GM23338 (cell line): ENCODE measurements around the gene CNTN5. TPM values are rescaled to one million over a fixed set of nuclear protein-coding genes. Genes with fewer than 3 reads are reported as not detected.

Source experiments
- ATAC-seq: fragments of 200-7000 bp; cut with Tn5 transposase; 3 replicates; pipeline ENCODE4 v1.9.1; 2020
- DNase-seq: peaks from one replicate; pipeline ENCODE4 v3.0.0-alpha.2; 2015; ENCODE audit warnings: low spot score
- H2AFZ ChIP-seq: fragments of 200-600 bp; sonication (generic); 2 replicates; pipeline ENCODE4 v1.8.0; 2016; ENCODE audit warnings: antibody characterized with exemption, mild to moderate bottlenecking, moderate library complexity
- H3F3A ChIP-seq: fragments of 200-600 bp; sonication (generic); replicated peaks from 2 replicates; pipeline ENCODE4 v1.8.0; 2017; ENCODE audit warnings: antibody characterized with exemption, mixed run types, low read depth
- H3K27ac ChIP-seq: fragments of 200-600 bp; sonication (generic); 2 replicates; pipeline ENCODE4 v1.6.1; 2016; ENCODE audit warnings: low read depth
- H3K27me3 ChIP-seq: fragments of 200-600 bp; sonication (generic); 2 replicates; pipeline ENCODE4 v1.8.0; 2016; ENCODE audit warnings: mild to moderate bottlenecking, mixed run types, moderate library complexity; ENCODE audit not compliant: insufficient read depth
- H3K36me3 ChIP-seq: fragments of 200-600 bp; sonication (generic); 2 replicates; pipeline ENCODE4 v1.8.0; 2016; ENCODE audit warnings: mild to moderate bottlenecking; ENCODE audit not compliant: insufficient read depth
- H3K4me1 ChIP-seq: fragments of 200-600 bp; sonication (generic); 2 replicates; pipeline ENCODE4 v1.8.0; 2016; ENCODE audit warnings: mild to moderate bottlenecking, moderate library complexity; ENCODE audit not compliant: insufficient read depth
- H3K4me2 ChIP-seq: fragments of 200-600 bp; sonication (generic); 2 replicates; pipeline ENCODE4 v1.7.1; 2017; ENCODE audit warnings: mixed run types
- H3K4me3 ChIP-seq: fragments of 200-600 bp; sonication (generic); 2 replicates; pipeline ENCODE4 v1.6.1; 2016; ENCODE audit warnings: mixed run types
- H3K79me2 ChIP-seq: fragments of 200-600 bp; sonication (generic); replicated peaks from 2 replicates; pipeline ENCODE4 v1.8.0; 2017; ENCODE audit warnings: mild to moderate bottlenecking; ENCODE audit not compliant: insufficient read depth
- H3K9me2 ChIP-seq: fragments of 200-600 bp; sonication (generic); 2 replicates; pipeline ENCODE4 v1.8.0; 2017; ENCODE audit not compliant: insufficient read depth
- H4K20me1 ChIP-seq: fragments of 200-600 bp; sonication (generic); replicated peaks from 2 replicates; pipeline ENCODE4 v1.8.0; 2017; ENCODE audit warnings: mild to moderate bottlenecking; ENCODE audit not compliant: insufficient read depth
- H3K27ac Mint-ChIP-seq: 2 replicates; pipeline ENCODE4 v1.8.0; 2020; ENCODE audit warnings: inconsistent platforms, mild to moderate bottlenecking, moderate library complexity, mixed read lengths
- H3K27me3 Mint-ChIP-seq: 3 replicates; pipeline ENCODE4 v1.8.0; 2022; ENCODE audit warnings: low read depth, mild to moderate bottlenecking, moderate library complexity, mixed read lengths, inconsistent platforms; ENCODE audit not compliant: insufficient read depth, poor library complexity
- H3K36me3 Mint-ChIP-seq: 3 replicates; pipeline ENCODE4 v1.8.0; 2021; ENCODE audit warnings: low read depth, mild to moderate bottlenecking, inconsistent platforms, moderate library complexity, mixed read lengths
- H3K4me1 Mint-ChIP-seq: 3 replicates; pipeline ENCODE4 v1.8.0; 2020; ENCODE audit warnings: mild to moderate bottlenecking, inconsistent platforms, mixed read lengths
- H3K4me3 Mint-ChIP-seq: 3 replicates; pipeline ENCODE4 v1.8.0; 2021; ENCODE audit warnings: moderate library complexity, mild to moderate bottlenecking, inconsistent platforms, mixed read lengths
- H3K9me3 Mint-ChIP-seq: 3 replicates; pipeline ENCODE4 v1.8.0; 2020; ENCODE audit warnings: moderate library complexity, mild to moderate bottlenecking, inconsistent platforms, mixed read lengths
- CREB1 ChIP-seq: fragments of 250-450 bp; sonication (Bioruptor Pico); IDR thresholded peaks from 2 replicates; pipeline ENCODE4 v1.5.0; 2020; ENCODE audit warnings: low read depth, mild to moderate bottlenecking, moderate library complexity
- EZH2 ChIP-seq: fragments of 200-600 bp; sonication (generic); IDR thresholded peaks from one replicate; pipeline ENCODE4 v1.8.0; 2017; ENCODE audit warnings: antibody characterized with exemption, mild to moderate bottlenecking, low read depth; ENCODE audit not compliant: unreplicated experiment
- EZH2phosphoT487 ChIP-seq: fragments of 200-600 bp; sonication (generic); IDR thresholded peaks from one replicate; pipeline ENCODE4 v1.8.1; 2018; ENCODE audit warnings: antibody characterized with exemption; ENCODE audit not compliant: unreplicated experiment
- JUNB ChIP-seq: IDR thresholded peaks from one replicate; pipeline ENCODE4 v1.6.1; 2016; ENCODE audit warnings: antibody characterized with exemption; ENCODE audit not compliant: unreplicated experiment
- NANOG ChIP-seq: IDR thresholded peaks from 2 replicates; pipeline ENCODE4 v1.6.1; 2016; ENCODE audit warnings: antibody characterized with exemption, borderline replicate concordance
- POLR2AphosphoS5 ChIP-seq: IDR thresholded peaks from 2 replicates; pipeline ENCODE4 v1.6.1; 2016; ENCODE audit warnings: antibody characterized with exemption, low read depth
- STAT1 ChIP-seq: IDR thresholded peaks from one replicate; pipeline ENCODE4 v1.6.1; 2016; ENCODE audit warnings: antibody characterized with exemption; ENCODE audit not compliant: unreplicated experiment
- ZNF114 ChIP-seq: fragments of 250-450 bp; sonication (Bioruptor Pico); IDR thresholded peaks from 2 replicates; pipeline ENCODE4 v1.5.0; 2020; ENCODE audit warnings: mild to moderate bottlenecking, moderate library complexity
- ZNF331 ChIP-seq: fragments of 250-450 bp; sonication (Bioruptor Pico); IDR thresholded peaks from 2 replicates; pipeline ENCODE4 v1.5.0; 2020; ENCODE audit warnings: low read depth, mild to moderate bottlenecking, moderate library complexity
- polyA plus RNA-seq: library from polyadenylated mRNA; unstranded; fragments of >200 nt; fragmentation: Nextera tagmentation; extraction: Ambion mirVana; gene quantifications from 2 replicates; pipeline ENCODE4 v1.2.1, GENCODE V29; 2016
- total RNA-seq: library from RNA; depleted of rRNA; stranded (reverse); fragments of >200 nt; shearing (Covaris generic); gene quantifications from 2 replicates; pipeline ENCODE4 v1.2.3, GENCODE V29; 2014
- TF ChIP-seq, protein P1 (sequence below): IDR thresholded peaks from one replicate; pipeline ENCODE4 v1.6.1; 2018; ENCODE audit warnings: antibody characterized with exemption; ENCODE audit not compliant: unreplicated experiment
- TF ChIP-seq, protein P2 (sequence below): IDR thresholded peaks from 2 replicates; pipeline ENCODE4 v1.6.1; 2016; ENCODE audit warnings: antibody characterized with exemption
- TF ChIP-seq, protein P3 (sequence below), 2 experiments: fragments of 200-600 bp in 1 of 2; sonication (generic) in 1 of 2; conservative IDR thresholded peaks; 2 replicates each; pipeline versions ENCODE4 v1.5.1 to v1.6.1; 2016 to 2017; ENCODE audit warnings: antibody characterized with exemption in 2 of 2, low read depth in 2 of 2, mild to moderate bottlenecking in 2 of 2, moderate library complexity in 1 of 2

Gene CNTN5
- total and polyA plus RNA-seq, 2 experiments from 2014 or later: not detected

DNA sequence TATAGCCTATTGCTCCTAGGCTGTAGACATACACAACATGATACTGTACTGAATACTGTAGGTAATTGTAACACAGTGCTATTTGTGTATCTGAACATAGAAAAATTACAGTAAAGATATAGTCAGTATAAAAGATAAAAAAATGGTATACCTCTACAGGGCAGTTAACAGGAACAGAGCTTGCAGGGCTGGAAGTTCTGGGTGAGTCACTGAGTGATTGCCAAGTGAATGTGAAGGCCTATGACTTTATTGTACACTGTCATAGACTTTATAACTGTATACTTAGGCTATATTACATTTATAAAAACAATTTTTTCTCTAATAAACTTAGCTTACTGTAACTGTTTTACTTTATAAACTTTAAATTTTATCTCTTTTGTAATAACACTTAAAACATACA, 1334.0 kb downstream of the CNTN5 start:
- no peak overlapping the region for H3K4me2 ChIP-seq
- H3K27ac ChIP-seq: no peak overlapping the region
- no peaks in the 10 kb centered on the region for H3K36me3 ChIP-seq
- no peak overlapping the region for H3K27ac Mint-ChIP-seq
- H3K27me3 ChIP-seq: no peaks in the 10 kb centered on the region
- H3K9me3 Mint-ChIP-seq: no peaks in the 10 kb centered on the region
- no peak overlapping the region for H2AFZ ChIP-seq
- ATAC-seq: no peak
- H3K4me1 ChIP-seq: no peaks in the 10 kb centered on the region
- H3K4me1 Mint-ChIP-seq: peaks cover 4% of the 10 kb centered on the region; the same call in 2 of the 3 replicates
- H3K27me3 Mint-ChIP-seq: no peaks in the 10 kb centered on the region
- no peak overlapping the region for H3K4me3 ChIP-seq
- DNase-seq: no peak
- no peaks in the 10 kb centered on the region for H3K9me2 ChIP-seq
- TF ChIP-seq, protein P1, sequence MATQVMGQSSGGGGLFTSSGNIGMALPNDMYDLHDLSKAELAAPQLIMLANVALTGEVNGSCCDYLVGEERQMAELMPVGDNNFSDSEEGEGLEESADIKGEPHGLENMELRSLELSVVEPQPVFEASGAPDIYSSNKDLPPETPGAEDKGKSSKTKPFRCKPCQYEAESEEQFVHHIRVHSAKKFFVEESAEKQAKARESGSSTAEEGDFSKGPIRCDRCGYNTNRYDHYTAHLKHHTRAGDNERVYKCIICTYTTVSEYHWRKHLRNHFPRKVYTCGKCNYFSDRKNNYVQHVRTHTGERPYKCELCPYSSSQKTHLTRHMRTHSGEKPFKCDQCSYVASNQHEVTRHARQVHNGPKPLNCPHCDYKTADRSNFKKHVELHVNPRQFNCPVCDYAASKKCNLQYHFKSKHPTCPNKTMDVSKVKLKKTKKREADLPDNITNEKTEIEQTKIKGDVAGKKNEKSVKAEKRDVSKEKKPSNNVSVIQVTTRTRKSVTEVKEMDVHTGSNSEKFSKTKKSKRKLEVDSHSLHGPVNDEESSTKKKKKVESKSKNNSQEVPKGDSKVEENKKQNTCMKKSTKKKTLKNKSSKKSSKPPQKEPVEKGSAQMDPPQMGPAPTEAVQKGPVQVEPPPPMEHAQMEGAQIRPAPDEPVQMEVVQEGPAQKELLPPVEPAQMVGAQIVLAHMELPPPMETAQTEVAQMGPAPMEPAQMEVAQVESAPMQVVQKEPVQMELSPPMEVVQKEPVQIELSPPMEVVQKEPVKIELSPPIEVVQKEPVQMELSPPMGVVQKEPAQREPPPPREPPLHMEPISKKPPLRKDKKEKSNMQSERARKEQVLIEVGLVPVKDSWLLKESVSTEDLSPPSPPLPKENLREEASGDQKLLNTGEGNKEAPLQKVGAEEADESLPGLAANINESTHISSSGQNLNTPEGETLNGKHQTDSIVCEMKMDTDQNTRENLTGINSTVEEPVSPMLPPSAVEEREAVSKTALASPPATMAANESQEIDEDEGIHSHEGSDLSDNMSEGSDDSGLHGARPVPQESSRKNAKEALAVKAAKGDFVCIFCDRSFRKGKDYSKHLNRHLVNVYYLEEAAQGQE: no peak
- TF ChIP-seq JUNB (no peak), STAT1 (no peak), NANOG (no peak), EZH2phosphoT487 (no peak), ZNF114 (CRISPR knock-in tag) (no peak), ZNF331 (no peak), EZH2 (no peak), POLR2AphosphoS5 (no peak), CREB1 (CRISPR knock-in tag) (no peak)
- TF ChIP-seq, protein P2, sequence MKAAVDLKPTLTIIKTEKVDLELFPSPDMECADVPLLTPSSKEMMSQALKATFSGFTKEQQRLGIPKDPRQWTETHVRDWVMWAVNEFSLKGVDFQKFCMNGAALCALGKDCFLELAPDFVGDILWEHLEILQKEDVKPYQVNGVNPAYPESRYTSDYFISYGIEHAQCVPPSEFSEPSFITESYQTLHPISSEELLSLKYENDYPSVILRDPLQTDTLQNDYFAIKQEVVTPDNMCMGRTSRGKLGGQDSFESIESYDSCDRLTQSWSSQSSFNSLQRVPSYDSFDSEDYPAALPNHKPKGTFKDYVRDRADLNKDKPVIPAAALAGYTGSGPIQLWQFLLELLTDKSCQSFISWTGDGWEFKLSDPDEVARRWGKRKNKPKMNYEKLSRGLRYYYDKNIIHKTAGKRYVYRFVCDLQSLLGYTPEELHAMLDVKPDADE: no peak
- TF ChIP-seq, protein P3, sequence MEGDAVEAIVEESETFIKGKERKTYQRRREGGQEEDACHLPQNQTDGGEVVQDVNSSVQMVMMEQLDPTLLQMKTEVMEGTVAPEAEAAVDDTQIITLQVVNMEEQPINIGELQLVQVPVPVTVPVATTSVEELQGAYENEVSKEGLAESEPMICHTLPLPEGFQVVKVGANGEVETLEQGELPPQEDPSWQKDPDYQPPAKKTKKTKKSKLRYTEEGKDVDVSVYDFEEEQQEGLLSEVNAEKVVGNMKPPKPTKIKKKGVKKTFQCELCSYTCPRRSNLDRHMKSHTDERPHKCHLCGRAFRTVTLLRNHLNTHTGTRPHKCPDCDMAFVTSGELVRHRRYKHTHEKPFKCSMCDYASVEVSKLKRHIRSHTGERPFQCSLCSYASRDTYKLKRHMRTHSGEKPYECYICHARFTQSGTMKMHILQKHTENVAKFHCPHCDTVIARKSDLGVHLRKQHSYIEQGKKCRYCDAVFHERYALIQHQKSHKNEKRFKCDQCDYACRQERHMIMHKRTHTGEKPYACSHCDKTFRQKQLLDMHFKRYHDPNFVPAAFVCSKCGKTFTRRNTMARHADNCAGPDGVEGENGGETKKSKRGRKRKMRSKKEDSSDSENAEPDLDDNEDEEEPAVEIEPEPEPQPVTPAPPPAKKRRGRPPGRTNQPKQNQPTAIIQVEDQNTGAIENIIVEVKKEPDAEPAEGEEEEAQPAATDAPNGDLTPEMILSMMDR (conservative IDR thresholded peaks at IDR 0.05; ENCODE audit: low read depth in 2 of 2): no peak
- no peaks in the 10 kb centered on the region for H3K36me3 Mint-ChIP-seq
- H3K4me3 Mint-ChIP-seq: no peak overlapping the region
- H3F3A ChIP-seq: no peaks in the 10 kb centered on the region
- no peaks in the 10 kb centered on the region for H3K79me2 ChIP-seq
- H4K20me1 ChIP-seq: no peaks in the 10 kb centered on the region
